ENCODE data around the gene ARMH4.

ARMH4 gene

GRCh38 chr14:57999471-57999870 lies 152.5 kb downstream of the ARMH4 start:
- ATAC-seq (ENCODE audit: insufficient read depth, low read depth) (no peak), DNase-seq (no peak)
- H3K27ac ChIP-seq (ENCODE audit: low read length): no peak overlapping the region
- no peaks in the 10 kb centered on the region for H3K79me2 ChIP-seq (ENCODE audit: insufficient read depth, low read length)
- H3K27me3 ChIP-seq (ENCODE audit: insufficient read depth, low read length, poor library complexity): peaks cover 18% of the 10 kb centered on the region
- no peak overlapping the region for H3K9ac ChIP-seq (ENCODE audit: low read depth, low read length)
- TF ChIP-seq EZH2 (IDR thresholded peaks at IDR 0.05; ENCODE audit: borderline replicate concordance, low read depth, low read length, severe bottlenecking): no peak
- TF ChIP-seq, protein P1, sequence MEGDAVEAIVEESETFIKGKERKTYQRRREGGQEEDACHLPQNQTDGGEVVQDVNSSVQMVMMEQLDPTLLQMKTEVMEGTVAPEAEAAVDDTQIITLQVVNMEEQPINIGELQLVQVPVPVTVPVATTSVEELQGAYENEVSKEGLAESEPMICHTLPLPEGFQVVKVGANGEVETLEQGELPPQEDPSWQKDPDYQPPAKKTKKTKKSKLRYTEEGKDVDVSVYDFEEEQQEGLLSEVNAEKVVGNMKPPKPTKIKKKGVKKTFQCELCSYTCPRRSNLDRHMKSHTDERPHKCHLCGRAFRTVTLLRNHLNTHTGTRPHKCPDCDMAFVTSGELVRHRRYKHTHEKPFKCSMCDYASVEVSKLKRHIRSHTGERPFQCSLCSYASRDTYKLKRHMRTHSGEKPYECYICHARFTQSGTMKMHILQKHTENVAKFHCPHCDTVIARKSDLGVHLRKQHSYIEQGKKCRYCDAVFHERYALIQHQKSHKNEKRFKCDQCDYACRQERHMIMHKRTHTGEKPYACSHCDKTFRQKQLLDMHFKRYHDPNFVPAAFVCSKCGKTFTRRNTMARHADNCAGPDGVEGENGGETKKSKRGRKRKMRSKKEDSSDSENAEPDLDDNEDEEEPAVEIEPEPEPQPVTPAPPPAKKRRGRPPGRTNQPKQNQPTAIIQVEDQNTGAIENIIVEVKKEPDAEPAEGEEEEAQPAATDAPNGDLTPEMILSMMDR (IDR thresholded peaks at IDR 0.05; ENCODE audit: borderline replicate concordance, extremely low read depth, low read length, poor library complexity, severe bottlenecking): no peak
- H3K36me3 ChIP-seq (ENCODE audit: insufficient read depth, low read length): no peaks in the 10 kb centered on the region
- no peak overlapping the region for H2AFZ ChIP-seq (ENCODE audit: low read depth, low read length)
- H3K4me2 ChIP-seq (ENCODE audit: insufficient read depth, low read length): no peak overlapping the region
- H3K4me1 ChIP-seq (ENCODE audit: insufficient read depth, low read length): no peaks in the 10 kb centered on the region
- no peak overlapping the region for H3K4me3 ChIP-seq (ENCODE audit: low read depth in 1 of 2, low read length in 2 of 2)
- H3K9me3 ChIP-seq (ENCODE audit: insufficient read depth, low read length, severe bottlenecking): no peaks in the 10 kb centered on the region
- H4K20me1 ChIP-seq (ENCODE audit: insufficient read depth, low read length): no peaks in the 10 kb centered on the region

GRCh38 chr14:57998766-57999165 lies 153.2 kb downstream of the ARMH4 start:
- DNase-seq: no peak

GRCh38 chr14:57991353-57991752 lies 160.7 kb downstream of the ARMH4 start:
- Histone ChIP-seq H3K27ac (ENCODE audit: low read length) (no peak overlapping the region), H3K9ac (ENCODE audit: low read depth, low read length) (no peak overlapping the region), H2AFZ (ENCODE audit: low read depth, low read length) (no peak overlapping the region), H4K20me1 (ENCODE audit: insufficient read depth, low read length) (no peaks in the 10 kb centered on the region), H3K9me3 (ENCODE audit: insufficient read depth, low read length, severe bottlenecking) (no peaks in the 10 kb centered on the region), H3K4me2 (ENCODE audit: insufficient read depth, low read length) (no peak overlapping the region), H3K36me3 (ENCODE audit: insufficient read depth, low read length) (no peaks in the 10 kb centered on the region), H3K27me3 (ENCODE audit: insufficient read depth, low read length, poor library complexity) (peaks cover 10% of the 10 kb centered on the region), H3K4me3 (ENCODE audit: low read depth in 1 of 2, low read length in 2 of 2) (no peak overlapping the region), H3K79me2 (ENCODE audit: insufficient read depth, low read length) (no peaks in the 10 kb centered on the region), H3K4me1 (ENCODE audit: insufficient read depth, low read length) (no peaks in the 10 kb centered on the region)
- TF ChIP-seq, protein P1 (IDR thresholded peaks at IDR 0.05; ENCODE audit: borderline replicate concordance, extremely low read depth, low read length, poor library complexity, severe bottlenecking): no peak
- TF ChIP-seq EZH2 (IDR thresholded peaks at IDR 0.05; ENCODE audit: borderline replicate concordance, low read depth, low read length, severe bottlenecking): no peak
- no peak for ATAC-seq (ENCODE audit: insufficient read depth, low read depth)
- DNase-seq: no peak

More at GRCh38 chr14:57998766-57999165, 153.2 kb downstream of the ARMH4 start:
- Histone ChIP-seq H3K27me3 (ENCODE audit: insufficient read depth, low read length, poor library complexity) (peaks cover 18% of the 10 kb centered on the region), H3K4me3 (ENCODE audit: low read depth in 1 of 2, low read length in 2 of 2) (no peak overlapping the region), H3K4me2 (ENCODE audit: insufficient read depth, low read length) (no peak overlapping the region), H3K4me1 (ENCODE audit: insufficient read depth, low read length) (no peaks in the 10 kb centered on the region), H3K9ac (ENCODE audit: low read depth, low read length) (no peak overlapping the region), H3K27ac (ENCODE audit: low read length) (no peak overlapping the region), H2AFZ (ENCODE audit: low read depth, low read length) (no peak overlapping the region), H3K79me2 (ENCODE audit: insufficient read depth, low read length) (no peaks in the 10 kb centered on the region), H3K36me3 (ENCODE audit: insufficient read depth, low read length) (no peaks in the 10 kb centered on the region), H3K9me3 (ENCODE audit: insufficient read depth, low read length, severe bottlenecking) (no peaks in the 10 kb centered on the region), H4K20me1 (ENCODE audit: insufficient read depth, low read length) (no peaks in the 10 kb centered on the region)
- no peak for TF ChIP-seq EZH2 (IDR thresholded peaks at IDR 0.05; ENCODE audit: borderline replicate concordance, low read depth, low read length, severe bottlenecking)
- TF ChIP-seq, protein P1 (IDR thresholded peaks at IDR 0.05; ENCODE audit: borderline replicate concordance, extremely low read depth, low read length, poor library complexity, severe bottlenecking): no peak
- ATAC-seq (ENCODE audit: insufficient read depth, low read depth): no peak

DNA sequence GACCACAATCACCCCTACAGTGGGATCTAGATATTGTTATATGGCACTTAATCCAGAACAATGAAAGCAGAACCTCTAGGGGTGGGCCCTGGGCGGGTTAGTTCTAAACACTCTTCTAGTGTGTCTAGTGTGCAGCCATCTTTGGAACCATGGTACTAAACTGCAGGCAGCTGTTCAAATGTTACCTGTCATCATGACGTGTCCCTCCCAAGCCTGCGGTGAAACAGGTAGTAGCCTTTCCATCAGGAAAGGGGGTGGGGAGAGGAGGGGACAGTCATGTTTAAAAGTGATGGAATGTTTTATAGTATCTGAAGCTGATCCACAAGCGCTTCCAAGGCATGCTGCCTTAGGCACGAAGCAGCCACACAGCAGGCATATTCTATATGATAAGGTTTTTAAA lies 163.6 kb downstream of the ARMH4 start:
- TF ChIP-seq, protein P1 (IDR thresholded peaks at IDR 0.05; ENCODE audit: borderline replicate concordance, extremely low read depth, low read length, poor library complexity, severe bottlenecking): no peak
- TF ChIP-seq EZH2 (IDR thresholded peaks at IDR 0.05; ENCODE audit: borderline replicate concordance, low read depth, low read length, severe bottlenecking): no peak
- H3K4me1 ChIP-seq (ENCODE audit: insufficient read depth, low read length): no peaks in the 10 kb centered on the region
- no peak overlapping the region for H3K27ac ChIP-seq (ENCODE audit: low read length)
- DNase-seq (no peak), ATAC-seq (ENCODE audit: insufficient read depth, low read depth) (no peak)
- no peak overlapping the region for H2AFZ ChIP-seq (ENCODE audit: low read depth, low read length)
- no peaks in the 10 kb centered on the region for H3K79me2 ChIP-seq (ENCODE audit: insufficient read depth, low read length)
- no peaks in the 10 kb centered on the region for H3K9me3 ChIP-seq (ENCODE audit: insufficient read depth, low read length, severe bottlenecking)
- no peak overlapping the region for H3K9ac ChIP-seq (ENCODE audit: low read depth, low read length)
- no peak overlapping the region for H3K4me2 ChIP-seq (ENCODE audit: insufficient read depth, low read length)
- no peaks in the 10 kb centered on the region for H4K20me1 ChIP-seq (ENCODE audit: insufficient read depth, low read length)
- peaks cover 13% of the 10 kb centered on the region for H3K27me3 ChIP-seq (ENCODE audit: insufficient read depth, low read length, poor library complexity)
- H3K36me3 ChIP-seq (ENCODE audit: insufficient read depth, low read length): no peaks in the 10 kb centered on the region
- no peak overlapping the region for H3K4me3 ChIP-seq (ENCODE audit: low read depth in 1 of 2, low read length in 2 of 2)

Measured in DND-41 (cell line).